MM.1S (cell line): ENCODE measurements around the gene CACUL1.
"Not testable (repeated sequence)": the region's sequence is repeated elsewhere in the genome, so short reads cannot be mapped to it uniquely, and the experiment has no call there.

ENCODE experiments used
- DNase-seq: peaks from one replicate; pipeline ENCODE4 v3.0.0-alpha.2; 2015
- H2AFZ ChIP-seq: fragments of 300-600 bp; sonication (generic); 2 replicates; pipeline ENCODE4 v1.6.0; 2016; ENCODE audit warnings: antibody characterized with exemption, low read length
- H3F3A ChIP-seq: fragments of 300-600 bp; sonication (generic); 2 replicates; pipeline ENCODE4 v1.6.1; 2016; ENCODE audit warnings: mild to moderate bottlenecking, antibody characterized with exemption, low read length, moderate library complexity, mixed read lengths; ENCODE audit not compliant: insufficient read depth
- H3K27ac ChIP-seq: fragments of 300-600 bp; sonication (generic); 2 replicates; pipeline ENCODE4 v1.5.1; 2016; ENCODE audit warnings: mild to moderate bottlenecking, low read length
- H3K27me3 ChIP-seq: fragments of 300-600 bp; sonication (generic); replicated peaks from 2 replicates; pipeline ENCODE4 v1.6.0; 2016; ENCODE audit warnings: low read length; ENCODE audit not compliant: insufficient read depth
- H3K36me3 ChIP-seq: fragments of 300-600 bp; sonication (generic); replicated peaks from 2 replicates; pipeline ENCODE4 v1.6.1; 2016; ENCODE audit warnings: mild to moderate bottlenecking, low read length, mixed read lengths; ENCODE audit not compliant: insufficient read depth
- H3K4me1 ChIP-seq: fragments of 300-600 bp; sonication (generic); 2 replicates; pipeline ENCODE4 v1.6.1; 2016; ENCODE audit warnings: low read length, mixed read lengths
- H3K4me2 ChIP-seq: fragments of 300-600 bp; sonication (generic); 2 replicates; pipeline ENCODE4 v1.6.0; 2016; ENCODE audit warnings: low read depth, low read length
- H3K4me3 ChIP-seq: fragments of 300-600 bp; sonication (generic); 2 replicates; pipeline ENCODE4 v1.5.1; 2016; ENCODE audit warnings: low read length, mixed read lengths
- H3K79me2 ChIP-seq: fragments of 300-600 bp; sonication (generic); 2 replicates; pipeline ENCODE4 v1.6.1; 2016; ENCODE audit warnings: mixed run types, low read length, mixed read lengths
- H3K9ac ChIP-seq: fragments of 300-600 bp; sonication (generic); 2 replicates; pipeline ENCODE4 v1.6.1; 2016; ENCODE audit warnings: low read length, mixed read lengths
- H3K9me2 ChIP-seq: fragments of 300-600 bp; sonication (generic); replicated peaks from 2 replicates; pipeline ENCODE4 v1.6.1; 2016; ENCODE audit warnings: mild to moderate bottlenecking, low read length, mixed read lengths; ENCODE audit not compliant: insufficient read depth
- H3K9me3 ChIP-seq: fragments of 300-600 bp; sonication (generic); replicated peaks from 2 replicates; pipeline ENCODE4 v1.6.1; 2016; ENCODE audit warnings: mild to moderate bottlenecking, low read length, mixed read lengths; ENCODE audit not compliant: insufficient read depth
- H4K20me1 ChIP-seq: fragments of 300-600 bp; sonication (generic); 2 replicates; pipeline ENCODE4 v1.6.1; 2016; ENCODE audit warnings: mild to moderate bottlenecking, low read length, moderate library complexity, mixed read lengths; ENCODE audit not compliant: insufficient read depth
- CTCF ChIP-seq: fragments of 300-600 bp; sonication (generic); IDR thresholded peaks from 2 replicates; pipeline ENCODE4 v1.5.1; 2016; ENCODE audit warnings: antibody characterized with exemption, low read length, mixed read lengths
- EZH2 ChIP-seq: fragments of 300-600 bp; sonication (generic); optimal IDR thresholded peaks from 2 replicates; pipeline ENCODE3; 2017; ENCODE audit warnings: low read depth, mild to moderate bottlenecking, antibody characterized with exemption, low read length, mixed read lengths
- EZH2phosphoT487 ChIP-seq: fragments of 300-600 bp; sonication (generic); IDR thresholded peaks from 2 replicates; pipeline ENCODE4 v1.6.1; 2018; ENCODE audit warnings: antibody characterized with exemption, low read length

CACUL1 gene

DNA sequence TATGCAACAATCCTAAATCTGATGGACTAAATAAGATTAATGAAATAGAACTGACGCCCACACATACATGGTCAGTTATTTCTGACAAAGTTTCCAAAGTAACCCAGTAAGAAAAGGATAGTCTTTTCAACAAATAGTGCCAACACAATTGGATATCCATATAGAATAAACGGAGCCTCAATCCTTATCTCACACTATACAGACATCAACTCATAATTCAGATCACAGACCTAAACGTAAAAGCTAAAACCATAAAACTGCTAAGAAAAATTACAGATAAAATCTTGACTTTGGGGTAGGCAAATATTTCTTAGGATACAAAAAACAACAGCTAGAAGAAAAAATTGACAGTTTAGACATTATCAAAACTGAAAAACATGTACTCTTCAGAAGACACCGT is 8.5 kb downstream of the CACUL1 start:
- no peak overlapping the region for H3K27ac ChIP-seq
- H3K36me3 ChIP-seq: no peaks in the 10 kb centered on the region
- H4K20me1 ChIP-seq: no peaks in the 10 kb centered on the region; the same call in 1 of the 2 replicates
- no peak overlapping the region for H3K9ac ChIP-seq
- TF ChIP-seq CTCF (no peak), EZH2phosphoT487 (no peak), EZH2 (no peak)
- H3K27me3 ChIP-seq: no peaks in the 10 kb centered on the region
- no peak overlapping the region for H3K4me2 ChIP-seq
- H3K4me1 ChIP-seq: no peaks in the 10 kb centered on the region
- no peak for DNase-seq
- no peak overlapping the region for H3K4me3 ChIP-seq
- no peak overlapping the region for H2AFZ ChIP-seq
- H3K79me2 ChIP-seq: peaks cover 99% of the 10 kb centered on the region
- H3F3A ChIP-seq: no peaks in the 10 kb centered on the region
- H3K9me3 ChIP-seq: no peaks in the 10 kb centered on the region
- H3K9me2 ChIP-seq: no peaks in the 10 kb centered on the region

- Histone ChIP-seq H3K9ac (no peak overlapping the region), H3K27ac (no peak overlapping the region), H3K4me2 (no peak overlapping the region), H3K4me3 (no peak overlapping the region), H3K27me3 (no peaks in the 10 kb centered on the region), H2AFZ (no peak overlapping the region), H3K9me2 (no peaks in the 10 kb centered on the region), H3K9me3 (no peaks in the 10 kb centered on the region), H3K79me2 (peaks cover 97% of the 10 kb centered on the region), H3F3A (no peaks in the 10 kb centered on the region), H3K4me1 (no peaks in the 10 kb centered on the region), H3K36me3 (no peaks in the 10 kb centered on the region), H4K20me1 (no peaks in the 10 kb centered on the region)
- no peak for TF ChIP-seq CTCF
- TF ChIP-seq EZH2: no peak
- no peak for TF ChIP-seq EZH2phosphoT487
- no peak for DNase-seq
These were observed 9.7 kb downstream of the CACUL1 start for GRCh38 chr10:118745056-118745455.

DNA sequence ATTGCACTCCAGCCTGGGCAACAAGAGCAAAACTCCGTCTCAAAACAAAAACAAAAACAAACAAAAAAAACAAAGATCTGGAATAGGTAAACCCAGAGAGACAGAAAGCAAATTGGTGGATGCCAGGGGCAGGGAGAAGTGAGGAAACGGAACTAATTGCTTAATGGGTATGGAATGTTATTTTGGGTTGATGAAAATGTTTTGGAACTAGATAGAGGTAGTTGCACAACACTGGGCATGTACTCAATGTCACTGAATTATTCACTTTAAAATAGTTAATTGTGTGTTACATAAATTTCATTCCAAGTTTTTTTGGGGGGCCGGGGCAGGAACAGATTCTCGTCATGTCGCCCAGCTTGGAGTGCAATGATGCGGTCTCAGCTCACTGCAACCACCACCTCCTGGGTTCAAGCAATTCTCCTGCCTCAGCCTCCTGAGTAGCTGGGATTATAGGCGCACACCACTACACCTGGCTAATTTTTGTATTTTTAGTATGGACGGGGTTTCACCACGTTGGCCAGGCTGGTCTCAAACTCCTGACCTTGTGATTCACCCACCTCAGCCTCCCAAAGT is 10.3 kb downstream of the CACUL1 start:
- not testable (repeated sequence) for H4K20me1 ChIP-seq, H3K27ac ChIP-seq

GRCh38 chr10:118742782-118743181 is 12.0 kb downstream of the CACUL1 start:
- no peak overlapping the region for H3K4me2 ChIP-seq
- no peak overlapping the region for H3K9ac ChIP-seq
- no peaks in the 10 kb centered on the region for H3K27me3 ChIP-seq
- H2AFZ ChIP-seq: no peak overlapping the region
- H3K9me2 ChIP-seq: no peaks in the 10 kb centered on the region
- TF ChIP-seq CTCF: no peak
- no peak for TF ChIP-seq EZH2phosphoT487
- TF ChIP-seq EZH2: no peak
- H3K4me3 ChIP-seq: no peak overlapping the region
- DNase-seq: no peak
- peaks cover 97% of the 10 kb centered on the region for H3K79me2 ChIP-seq
- H3K36me3 ChIP-seq: no peaks in the 10 kb centered on the region
- no peaks in the 10 kb centered on the region for H3K9me3 ChIP-seq
- no peak overlapping the region for H3K27ac ChIP-seq
- H3K4me1 ChIP-seq: no peaks in the 10 kb centered on the region
- H3F3A ChIP-seq: no peaks in the 10 kb centered on the region
- 0 out of 2 replicates have a peak, but pooled peaks cover 2% of the 10 kb centered on the region for H4K20me1 ChIP-seq

More for the DNA sequence above, 10.3 kb downstream of the CACUL1 start:
- not testable (repeated sequence) for H3K9me2 ChIP-seq, H3K36me3 ChIP-seq, H3K27me3 ChIP-seq, H2AFZ ChIP-seq, H3K9me3 ChIP-seq, H3F3A ChIP-seq, H3K9ac ChIP-seq, DNase-seq, H3K4me2 ChIP-seq, H3K4me1 ChIP-seq, H3K4me3 ChIP-seq
- H3K79me2 ChIP-seq: peaks cover 97% of the 10 kb centered on the region
